Pons (tissue), 1 donor: ENCODE results near the gene KRT222.
A peak's percentile ranks its signal among the peaks of the same experiment; 100 is the strongest.

ENCODE experiments used
- DNase-seq: peaks from one replicate; pipeline ENCODE4 v3.0.0-alpha.2; 2016; ENCODE audit warnings: low spot score

KRT222 gene

DNA sequence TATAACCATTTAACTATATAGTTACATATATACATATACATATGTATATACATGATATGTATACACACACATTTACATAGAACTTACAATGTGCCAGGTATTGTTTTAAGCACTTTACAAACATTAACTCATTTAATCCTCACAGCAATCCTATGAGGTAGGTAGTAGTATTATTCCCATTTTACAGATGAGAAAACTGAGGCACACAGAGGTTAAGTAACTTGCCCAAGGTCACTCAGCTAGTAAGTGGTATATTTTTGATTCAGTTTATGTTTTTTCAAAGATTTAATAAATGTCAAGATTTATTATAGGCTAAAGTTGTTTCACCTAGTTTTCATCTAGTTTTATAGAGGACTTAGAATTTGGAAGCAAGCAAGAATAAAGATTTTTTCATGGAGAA, 6.6 kb downstream of the KRT222 start:
- no peak for DNase-seq

DNA sequence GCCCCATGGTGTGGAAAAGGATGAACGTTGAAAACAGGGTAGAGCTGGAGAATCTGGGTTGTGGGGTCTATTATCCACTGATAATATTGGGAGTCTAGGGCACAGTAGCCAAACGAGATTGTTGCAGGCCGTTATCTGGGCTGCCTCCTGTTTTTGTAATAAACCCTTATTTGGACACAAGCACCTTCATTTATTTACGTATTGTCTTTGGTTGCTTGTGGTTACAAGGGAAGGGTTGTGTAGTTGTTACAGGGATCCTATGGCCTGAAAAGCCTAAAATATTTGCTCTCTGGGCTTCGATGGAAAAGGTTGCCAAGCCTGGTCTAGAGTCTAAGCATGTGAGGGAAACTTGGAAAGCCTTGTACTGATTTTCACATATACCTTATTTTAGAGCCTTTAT, 13.0 kb downstream of the KRT222 start:
- DNase-seq: no peak

DNA sequence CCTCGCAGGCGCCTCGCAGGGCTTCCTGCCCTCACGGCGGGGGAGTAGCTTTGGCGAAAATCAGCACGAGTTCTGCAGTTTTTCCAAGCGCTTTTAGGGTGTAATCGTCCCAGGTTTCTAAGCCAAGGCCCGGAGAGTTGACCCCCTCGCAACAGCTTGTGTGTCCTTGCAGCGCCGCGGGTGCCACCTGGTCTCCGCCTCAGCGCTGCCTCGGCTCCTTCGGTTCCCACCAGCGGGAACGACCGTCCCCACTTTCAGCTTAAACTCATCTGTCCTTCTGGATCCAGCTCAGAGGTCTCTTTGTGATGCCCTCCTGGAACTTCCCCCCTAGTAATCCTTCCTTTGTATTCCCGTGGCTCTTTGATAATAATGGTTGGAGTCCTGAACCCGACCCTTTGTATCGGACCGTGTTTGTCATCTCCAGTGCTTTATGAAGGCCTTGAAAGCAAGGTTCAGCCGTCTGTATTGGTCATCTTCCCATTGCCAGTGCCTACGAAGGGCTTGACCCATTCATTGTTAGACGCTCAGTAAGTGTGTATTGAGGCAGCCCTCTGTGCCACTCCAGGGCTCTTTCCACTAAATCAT, 16.5 kb downstream of the KRT222 start:
- peak; percentile 12 for DNase-seq

DNA sequence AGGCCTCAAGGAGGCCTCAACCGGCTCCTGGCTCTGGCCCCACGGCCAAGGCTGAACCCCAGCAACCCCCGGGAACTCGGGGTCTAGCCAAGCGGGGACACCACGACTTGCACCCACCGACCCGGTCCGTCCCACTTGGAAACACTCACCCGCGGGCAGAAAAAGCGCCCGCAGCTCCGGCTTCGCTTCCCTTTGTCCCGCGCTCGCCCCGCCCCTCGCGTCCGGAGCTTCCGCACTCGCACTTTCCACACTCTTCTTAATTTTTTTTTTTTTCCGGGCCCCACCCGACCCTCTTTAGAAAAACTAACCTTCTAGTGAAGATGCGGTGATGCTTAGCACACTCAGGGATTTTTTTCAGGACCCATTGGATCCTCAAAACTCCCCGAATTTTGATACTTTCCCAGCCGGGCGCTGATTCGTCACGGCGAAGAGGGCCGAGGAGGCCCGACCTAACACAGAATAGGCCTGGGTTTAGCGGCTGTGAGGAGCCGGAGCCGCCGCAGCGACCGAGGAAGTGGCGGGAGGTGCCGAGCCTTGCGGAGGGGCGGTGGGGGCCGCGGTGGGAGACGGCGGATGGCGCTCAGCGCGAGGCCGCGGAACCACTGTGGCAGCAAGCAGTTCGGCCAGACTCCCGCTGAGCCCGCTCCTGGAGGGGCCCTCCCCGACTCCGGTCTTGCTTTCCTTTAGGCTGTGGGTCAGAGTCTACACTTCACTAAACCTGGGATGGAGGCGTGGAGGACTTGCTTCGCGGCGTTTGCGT, 17.2 kb downstream of the KRT222 start, which contains the start of gene SMARCE1:
SMARCE1 (minus strand) TSS at position 195 of the 760 bp plus-strand sequence. CDS start 2,016 bp downstream, outside the sequence.
- peak; percentile 48 for DNase-seq

DNA sequence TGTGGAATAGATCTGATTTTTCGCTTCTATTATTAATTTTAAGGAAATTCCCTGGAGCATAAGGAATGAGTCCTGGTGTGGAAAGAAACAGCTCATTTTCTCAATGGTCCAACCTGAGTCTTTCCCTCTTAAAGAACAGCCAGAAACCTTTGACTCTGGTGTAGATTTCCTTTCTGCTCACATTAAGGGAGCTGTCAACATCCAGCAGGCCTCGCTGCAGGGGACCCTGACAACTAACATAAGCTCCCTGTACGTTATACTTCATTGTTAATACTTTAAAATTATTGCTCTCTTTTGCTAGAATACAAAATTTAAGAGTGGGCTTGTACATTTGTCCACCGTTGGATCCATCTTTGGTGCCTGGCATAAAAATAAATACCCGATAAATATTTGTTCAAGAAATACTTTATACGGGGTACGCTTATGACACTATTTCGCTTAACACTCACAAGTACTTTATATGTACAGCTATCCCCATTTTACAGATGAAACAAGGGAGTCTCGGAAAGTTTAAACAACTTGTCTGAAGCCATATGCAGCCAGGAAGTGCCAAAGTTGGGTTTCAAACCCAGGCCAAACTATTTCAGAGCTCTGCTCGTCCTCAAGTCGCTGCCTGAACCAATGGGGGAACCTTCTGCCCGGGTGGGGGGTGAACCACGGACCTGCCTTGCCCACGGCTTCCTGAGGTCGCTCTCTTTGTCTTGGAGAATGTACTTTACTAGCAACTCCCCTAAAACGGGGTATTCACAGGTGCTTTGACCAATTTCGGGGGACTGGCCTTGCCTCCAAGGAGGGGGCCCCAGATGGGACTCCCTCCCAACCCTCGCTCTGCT, 18.0 kb downstream of the KRT222 start:
- peak; percentile 50 for DNase-seq

DNA sequence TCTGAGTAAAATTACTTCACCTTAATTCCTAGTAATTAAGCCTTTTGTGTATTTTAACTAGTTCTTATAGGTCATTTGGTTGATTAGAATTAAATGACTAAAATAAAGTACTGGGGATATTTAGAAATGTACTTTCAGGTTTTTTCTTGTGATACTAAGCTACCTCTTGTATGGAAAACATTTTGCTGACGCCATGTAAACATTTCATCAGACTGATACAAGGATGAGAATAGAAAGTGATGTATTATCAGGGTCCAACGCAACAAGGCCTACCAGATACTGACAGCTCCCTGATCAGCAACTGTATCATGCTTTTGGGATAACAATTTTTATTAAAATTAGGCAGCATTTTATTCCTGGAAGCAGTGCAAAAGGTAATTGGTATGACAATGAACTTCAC, 19.0 kb downstream of the KRT222 start:
- DNase-seq: no peak

DNA sequence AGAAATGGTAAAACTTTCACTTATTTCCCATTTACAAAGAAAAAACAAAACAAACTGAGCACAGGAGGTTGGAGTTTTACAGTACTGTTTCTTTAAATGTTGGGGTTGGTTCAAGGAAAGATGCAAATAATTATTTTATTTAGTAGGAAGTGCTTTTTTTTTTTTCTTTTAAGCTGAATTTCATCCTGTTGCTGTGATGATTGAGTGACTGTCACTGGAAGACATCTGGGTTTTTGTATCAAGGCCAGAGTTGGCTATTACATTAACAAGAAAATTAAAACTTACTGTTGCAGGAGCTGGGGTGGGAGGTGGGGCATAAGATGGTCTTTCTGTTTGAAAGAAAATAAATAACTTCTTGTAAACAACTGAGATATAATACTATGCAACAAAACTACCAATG, 19.7 kb downstream of the KRT222 start:
- DNase-seq: no peak

DNA sequence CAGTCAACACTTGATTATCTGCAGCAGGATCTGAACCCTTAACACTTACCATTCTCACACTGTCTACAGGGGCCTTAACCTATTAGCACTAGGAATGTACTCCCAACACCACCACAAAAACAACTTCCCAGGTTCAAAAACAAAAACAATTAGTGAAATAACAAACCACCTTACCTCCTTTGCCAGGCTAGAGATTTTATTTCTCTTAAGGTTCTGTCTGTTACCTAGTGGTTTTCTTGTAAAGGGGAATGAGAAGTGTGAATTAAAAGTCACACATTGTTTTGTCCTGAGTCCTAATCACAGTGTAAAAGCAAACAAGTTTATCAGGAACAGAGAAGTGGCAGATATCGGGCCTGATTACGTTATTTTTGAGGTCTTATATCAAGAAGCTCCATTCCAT, 27.0 kb downstream of the KRT222 start:
- no peak for DNase-seq

DNA sequence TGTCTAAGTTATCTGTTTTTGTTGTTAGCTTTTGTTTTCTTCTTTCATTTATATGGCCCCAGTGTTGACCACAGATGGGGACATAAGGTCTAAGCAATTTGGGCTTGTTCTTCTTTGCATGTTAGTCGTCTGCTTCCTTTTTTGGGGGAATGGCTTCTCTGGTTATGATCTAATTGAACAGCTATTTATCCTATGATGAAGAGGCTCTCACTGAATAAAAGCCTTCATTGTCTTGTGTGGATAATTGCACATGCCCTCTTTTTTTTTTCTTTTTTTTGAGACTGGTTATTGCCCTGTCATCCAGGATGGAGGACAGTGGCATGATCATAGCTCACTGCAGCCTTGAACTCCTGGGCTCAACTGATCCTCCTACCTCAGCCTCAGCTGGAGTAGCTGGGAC, 31.1 kb downstream of the KRT222 start:
- DNase-seq: no peak

DNA sequence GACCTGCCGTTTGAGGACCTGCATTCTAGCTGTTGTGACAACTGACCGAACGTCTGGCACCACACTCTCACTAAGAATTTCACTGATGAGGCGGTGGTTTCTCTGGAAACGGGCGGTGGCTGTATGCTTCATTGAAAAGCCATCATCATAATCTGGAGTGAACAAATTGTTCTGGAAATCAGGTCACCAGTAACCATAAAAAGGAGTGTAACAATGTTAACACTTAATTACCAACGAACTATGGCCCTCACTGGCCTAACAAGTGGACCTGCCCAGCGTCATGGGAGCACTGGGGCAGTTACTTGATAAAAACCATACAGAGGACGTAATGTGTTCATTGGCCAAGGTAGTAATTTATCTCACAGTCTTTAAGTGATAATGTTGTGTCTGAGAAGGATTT, 32.8 kb downstream of the KRT222 start:
- no peak for DNase-seq

DNA sequence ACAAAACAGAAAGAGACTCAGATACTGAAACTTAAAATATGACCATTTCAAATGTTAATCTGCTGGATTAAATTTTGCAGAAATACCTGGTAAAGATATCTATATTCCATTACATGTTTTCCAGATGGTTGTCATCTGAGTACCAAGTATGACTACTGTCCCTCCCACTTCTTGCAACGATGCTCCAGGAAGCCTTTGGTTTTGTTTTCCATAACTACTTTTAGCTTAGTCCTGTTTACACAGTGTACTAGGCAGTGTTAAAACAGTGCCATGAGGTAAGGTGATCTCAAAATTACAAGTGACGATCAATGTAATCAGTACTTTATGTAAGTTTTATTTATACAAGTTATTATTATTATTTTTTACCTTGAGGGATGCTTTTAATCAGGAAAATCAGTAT, 35.1 kb downstream of the KRT222 start:
- DNase-seq: no peak

DNA sequence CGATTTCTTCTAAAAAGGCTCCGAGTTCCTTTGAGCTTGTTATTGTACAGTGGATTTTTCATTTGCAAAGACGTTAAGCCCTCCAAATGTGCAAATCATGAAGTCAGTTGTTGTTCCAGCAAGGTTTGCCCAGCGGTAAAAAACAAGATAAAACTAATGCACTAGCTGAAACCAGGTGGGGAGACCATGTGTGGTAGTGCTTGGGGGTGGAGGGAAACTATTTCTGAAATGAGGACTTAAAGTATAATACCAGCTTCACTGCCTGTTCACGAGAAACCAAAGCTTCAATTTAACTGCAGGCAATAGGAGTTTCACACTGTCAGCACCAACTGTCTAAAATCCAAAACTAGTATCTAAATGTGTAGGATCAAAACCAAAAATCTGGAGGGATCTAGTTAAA, 39.7 kb downstream of the KRT222 start:
- DNase-seq: no peak

DNA sequence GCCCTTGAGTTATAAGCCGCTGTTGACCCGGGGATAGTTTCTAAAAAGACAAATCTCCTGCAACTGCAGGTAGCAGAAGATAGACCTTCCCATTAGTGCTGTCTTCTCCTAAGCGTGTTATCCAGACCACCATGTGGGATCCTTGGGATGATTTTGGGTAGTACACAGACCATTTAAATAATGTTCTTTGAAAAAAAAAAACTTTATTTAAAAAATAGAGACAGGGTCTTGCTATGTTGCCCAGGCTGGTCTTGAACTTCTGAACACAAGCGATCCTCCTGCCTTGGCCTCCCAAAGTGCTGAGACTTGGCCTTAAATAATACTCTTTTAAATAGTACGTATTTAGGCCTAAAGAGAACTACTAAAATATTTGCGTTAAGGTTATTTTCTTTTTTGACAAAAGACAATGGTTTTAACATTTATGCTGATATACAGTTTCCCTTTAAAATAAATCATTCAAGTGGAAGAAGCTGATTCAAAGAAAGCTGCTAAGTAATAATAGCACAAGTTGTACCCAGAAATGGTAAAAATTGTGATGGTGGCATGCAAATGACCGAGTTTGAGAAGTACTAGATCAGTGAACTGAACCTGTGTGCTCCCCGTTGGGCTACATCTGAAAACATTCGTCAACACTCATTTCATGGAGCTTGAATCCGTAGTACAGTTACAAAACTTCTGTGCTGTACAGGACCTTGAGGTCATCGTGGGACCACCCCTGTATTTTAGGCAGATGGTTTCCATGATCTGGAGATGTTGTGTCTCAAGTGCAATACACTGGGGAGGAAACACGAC, 41.4 kb downstream of the KRT222 start:
- DNase-seq: no peak

DNA sequence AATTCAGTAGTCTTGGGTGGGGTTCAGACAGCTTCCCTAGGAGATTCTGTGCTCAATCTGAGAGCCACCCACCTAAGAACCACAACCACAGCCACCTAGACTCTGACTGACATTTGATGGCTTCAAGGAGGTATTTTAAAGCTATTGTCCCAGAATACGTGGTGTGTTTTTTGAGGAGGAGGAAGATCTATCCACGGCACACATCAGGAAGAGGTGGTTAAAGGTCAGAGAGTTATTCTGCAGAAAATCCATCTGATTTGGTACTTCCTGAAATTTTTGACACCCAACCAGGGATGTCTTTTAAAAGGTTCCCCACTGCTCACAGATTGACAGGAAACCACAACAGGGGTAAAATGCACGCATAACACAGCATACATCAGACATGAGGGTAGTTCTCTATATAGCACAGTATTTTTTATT, 42.5 kb downstream of the KRT222 start:
- no peak for DNase-seq

DNA sequence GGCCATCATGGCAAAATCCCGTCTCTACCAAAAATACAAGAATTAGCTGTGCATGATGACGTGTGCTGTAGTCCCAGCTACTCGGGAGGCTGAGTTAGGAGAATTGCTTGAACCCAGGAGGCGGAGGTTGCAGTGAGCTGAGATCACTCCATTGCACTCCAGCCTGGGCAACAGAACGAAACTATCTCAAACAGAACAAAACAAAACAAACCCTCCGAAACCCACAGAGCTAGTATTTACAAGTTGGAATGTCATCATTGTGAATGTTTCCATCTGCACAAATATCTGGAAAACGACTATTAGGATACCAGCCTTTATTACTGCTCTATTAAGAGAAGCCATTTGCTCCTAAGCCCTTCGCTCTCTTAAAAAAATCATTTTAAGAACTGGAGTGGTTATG, 43.4 kb downstream of the KRT222 start:
- no peak for DNase-seq

DNA sequence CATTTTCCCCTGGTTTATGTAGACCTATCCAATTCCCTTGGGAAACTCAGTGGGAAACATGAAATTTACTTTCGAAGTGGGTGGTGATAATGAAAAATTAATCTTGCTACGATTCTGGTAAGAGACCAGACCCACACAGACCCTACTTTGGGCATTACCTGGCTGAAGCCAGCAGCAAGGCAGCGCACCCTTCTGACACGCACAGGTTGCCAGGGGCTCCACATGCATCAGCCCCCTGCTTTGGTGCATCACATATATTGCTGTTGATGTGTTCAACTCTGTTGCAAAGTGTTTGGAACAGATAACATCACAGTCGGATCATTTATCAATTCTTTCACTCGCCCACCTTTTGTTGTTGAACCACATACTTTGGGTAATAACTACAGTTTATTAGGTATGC, 44.0 kb downstream of the KRT222 start:
- no peak for DNase-seq

DNA sequence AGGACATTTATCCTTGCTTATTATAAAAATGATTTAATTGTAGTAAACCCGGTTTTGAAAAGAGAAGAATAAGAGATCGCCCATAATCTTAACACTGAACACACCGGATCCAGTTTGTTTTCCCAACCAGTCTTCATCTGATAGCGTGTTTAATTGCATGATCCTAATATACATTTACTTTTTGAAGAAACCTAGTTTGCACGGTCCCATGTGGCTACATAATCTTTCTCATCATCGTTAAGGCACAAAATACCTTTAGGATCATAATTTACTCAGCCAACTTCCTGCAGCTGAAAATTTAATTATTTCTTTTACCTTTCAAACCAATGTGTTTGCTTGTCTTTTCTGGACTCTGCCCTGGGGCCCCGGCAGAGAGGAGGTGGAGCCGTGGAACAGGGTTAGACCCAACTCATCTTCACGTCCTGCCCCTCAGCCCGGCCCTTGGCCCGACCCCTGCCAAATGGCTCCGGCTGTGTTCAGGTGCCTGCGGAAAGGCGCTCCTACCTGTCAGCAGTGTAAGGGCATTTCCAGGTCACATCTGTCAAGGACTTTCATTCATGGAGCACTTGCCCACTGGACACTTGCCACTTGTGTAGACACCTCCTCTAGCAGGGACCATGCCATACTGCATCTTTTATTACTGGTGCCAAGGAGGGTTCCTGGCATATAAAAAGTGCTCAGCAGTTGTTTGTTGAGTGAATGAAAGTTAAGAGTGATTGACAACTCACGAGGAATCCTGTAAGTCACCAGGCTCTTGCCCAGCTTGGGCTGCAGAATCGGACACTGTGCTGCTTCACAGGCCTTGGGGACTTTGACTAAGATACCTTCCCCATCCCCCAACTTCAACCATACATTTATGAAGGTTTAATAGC, 46.0 kb downstream of the KRT222 start:
- no peak for DNase-seq

DNA sequence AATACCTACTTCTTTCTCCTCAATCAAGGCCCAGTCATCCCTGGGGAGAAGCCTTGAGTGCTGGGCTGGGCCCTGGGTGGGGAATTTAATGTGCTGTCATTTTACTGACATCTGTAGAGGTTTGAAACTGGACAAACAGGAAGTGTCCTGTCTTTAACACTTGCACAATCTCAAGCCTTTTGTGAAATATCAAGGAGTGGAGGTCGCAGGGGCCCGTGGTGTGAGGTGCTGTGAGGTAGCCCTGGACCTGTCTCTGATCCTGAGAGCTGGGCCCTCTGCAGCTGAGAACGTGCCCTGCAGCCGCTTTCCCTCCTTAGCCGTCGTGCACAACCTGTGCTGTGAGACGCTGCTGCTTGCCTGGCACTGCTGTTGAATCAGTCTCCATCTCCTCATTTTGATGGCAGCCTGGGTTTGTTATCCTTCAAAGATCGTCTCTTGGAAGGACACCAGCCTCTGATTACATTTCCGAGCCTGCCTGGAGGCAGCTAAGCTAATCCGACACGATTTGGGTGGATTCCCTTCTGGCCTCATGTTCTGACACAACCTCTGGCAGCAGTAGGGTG, 47.2 kb downstream of the KRT222 start:
- DNase-seq: no peak

DNA sequence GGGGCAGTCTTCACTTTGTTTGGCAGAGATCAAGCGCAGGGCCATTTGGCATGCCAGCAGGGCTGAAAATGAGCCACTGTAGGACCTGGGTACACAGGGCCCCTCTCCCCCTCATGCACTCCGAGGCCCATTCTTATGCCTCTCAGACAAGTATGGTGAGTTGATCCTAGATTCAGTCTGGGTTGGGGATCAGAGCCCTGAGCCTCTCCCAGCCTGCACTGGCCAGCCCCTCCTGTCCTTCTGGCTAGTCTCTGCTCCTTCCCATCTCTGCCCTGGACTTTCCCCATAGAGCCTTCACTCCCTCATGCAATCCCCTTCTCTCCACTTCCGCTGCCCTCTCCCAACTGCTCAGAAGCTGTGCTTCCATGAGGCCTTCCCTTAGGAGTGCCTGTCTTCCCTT, 48.4 kb downstream of the KRT222 start:
- DNase-seq: no peak

DNA sequence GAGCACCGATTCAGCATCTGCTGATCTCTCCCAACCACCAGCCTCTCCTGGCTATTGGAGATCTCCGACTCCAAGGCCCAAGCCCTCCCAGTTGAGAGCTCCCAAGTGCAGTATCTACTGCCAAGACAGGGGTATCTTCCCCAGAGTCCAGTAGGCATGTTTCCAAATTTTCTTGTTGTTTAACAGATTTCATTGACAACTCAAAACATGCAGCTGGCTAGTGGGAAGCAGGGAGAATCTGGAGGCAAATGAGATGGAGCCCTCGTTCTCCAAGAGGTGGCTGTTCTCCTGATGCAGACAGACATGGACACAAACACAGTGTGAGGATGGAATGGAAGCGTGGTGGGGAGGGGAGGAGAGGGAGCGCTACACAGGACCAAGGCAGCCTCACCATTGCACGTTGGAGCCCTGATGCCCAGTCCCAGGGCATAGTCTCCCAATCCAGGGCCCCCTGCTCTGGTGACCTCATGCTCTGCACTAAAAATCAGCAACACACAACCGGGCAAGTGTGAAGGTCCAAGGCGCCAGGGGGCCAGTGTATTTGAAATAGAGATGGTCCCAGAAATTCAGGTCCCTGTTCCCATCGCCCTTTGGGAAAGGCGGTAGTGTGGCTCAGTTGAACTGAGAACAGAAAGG, 49.0 kb downstream of the KRT222 start:
- DNase-seq: no peak
